ENCODE results near the gene SEMA4B.

SEMA4B gene

DNA sequence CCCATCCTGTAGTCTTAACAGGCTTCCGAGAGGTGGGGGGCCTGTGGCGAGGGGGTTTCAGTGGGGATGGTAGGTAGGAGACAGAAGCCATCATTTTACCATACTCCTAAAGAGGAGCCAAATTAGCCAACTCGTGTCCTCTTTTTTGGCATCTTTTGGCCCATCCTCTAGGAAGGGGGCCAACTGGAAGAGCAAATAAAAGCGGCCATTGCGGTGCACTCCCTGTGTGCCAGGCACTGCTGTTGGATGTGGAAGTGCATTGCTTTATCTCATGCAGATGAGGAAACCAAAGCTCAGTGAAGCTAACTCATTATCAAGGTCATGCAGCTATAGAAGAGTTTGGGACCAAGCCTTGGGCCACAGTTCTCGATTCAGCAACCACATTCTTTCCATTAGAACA is 6.1 kb downstream of the SEMA4B start:
- DNase-seq: no peak

DNA sequence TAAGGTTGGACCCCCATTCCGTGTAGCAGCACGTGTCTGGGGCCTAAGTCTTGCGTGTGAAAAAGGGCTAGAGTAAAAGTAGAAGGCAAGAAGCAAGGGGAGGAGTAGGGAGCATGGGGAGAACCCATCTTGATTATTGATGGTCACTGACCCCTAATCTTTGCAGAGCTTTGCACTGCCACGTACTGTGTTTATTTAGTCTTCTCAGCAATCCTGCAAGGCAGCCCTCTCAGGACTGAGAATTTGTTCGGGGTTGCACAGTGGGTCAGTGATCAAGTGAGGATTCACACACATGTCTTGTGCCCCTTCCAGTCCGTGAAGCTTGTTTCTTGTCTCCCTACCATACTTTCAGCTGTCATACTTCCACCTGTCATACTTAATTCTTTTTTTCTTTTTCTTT is 7.2 kb downstream of the SEMA4B start:
- DNase-seq: no peak

DNA sequence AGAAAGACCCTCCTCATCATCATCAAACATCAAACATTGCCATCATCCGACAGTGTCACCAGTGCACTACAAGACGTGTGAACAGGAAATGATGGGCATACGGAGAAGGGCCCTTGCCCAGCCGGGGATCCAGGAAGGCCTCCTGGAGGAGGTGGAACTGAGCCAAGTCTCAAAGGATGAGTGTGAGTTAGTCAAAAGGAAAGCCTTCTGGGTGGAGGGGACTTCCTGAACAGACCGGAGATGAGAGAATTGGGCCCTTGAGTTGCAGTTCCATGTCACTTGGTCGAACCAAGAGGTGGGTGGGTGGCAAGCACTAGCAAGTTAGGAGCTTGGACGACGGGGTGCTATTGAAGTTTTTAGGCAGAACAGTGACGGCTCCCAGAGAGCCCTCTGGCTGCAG is 8.5 kb downstream of the SEMA4B start:
- no peak for DNase-seq

DNA sequence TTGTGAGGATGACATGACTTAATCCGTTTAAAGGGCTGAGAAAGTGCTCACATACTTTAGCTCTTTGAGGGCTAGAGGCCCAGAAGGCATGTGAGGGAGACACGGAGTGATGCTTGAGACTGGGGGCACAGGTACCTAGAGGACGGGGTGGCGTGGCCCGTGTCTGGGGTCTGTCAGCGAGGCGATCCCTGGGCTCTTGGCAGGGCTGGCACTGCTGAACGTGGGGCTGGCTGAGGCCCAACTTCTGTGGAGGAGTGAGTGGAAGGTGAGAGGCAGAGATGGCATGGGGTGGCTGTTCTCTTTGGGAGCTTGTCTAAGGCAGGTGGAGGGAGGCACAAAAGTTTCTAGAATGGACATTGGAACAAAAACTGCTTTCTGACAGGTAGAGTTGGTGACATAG is 9.5 kb downstream of the SEMA4B start:
- DNase-seq: no peak

DNA sequence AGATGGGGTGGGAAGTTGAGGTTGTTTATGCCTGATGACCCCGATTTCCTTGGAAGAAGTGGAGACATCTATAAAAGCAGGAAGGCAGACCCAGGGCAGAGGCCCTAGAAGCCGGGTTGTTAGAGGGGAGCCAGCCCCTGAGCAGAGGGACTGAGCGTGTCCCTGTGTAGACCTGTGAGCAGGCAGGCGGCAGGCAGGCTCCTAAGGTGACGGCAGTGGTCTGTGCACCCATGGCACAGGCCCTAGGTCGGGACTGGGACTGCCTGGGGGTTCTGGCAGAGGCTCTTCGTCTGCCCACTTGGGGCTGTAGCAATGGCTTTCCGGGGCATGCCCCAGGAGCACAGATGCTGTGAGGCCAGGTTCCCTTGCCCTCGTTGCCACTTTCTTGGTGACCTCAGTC is 9.9 kb downstream of the SEMA4B start:
- DNase-seq: no peak

DNA sequence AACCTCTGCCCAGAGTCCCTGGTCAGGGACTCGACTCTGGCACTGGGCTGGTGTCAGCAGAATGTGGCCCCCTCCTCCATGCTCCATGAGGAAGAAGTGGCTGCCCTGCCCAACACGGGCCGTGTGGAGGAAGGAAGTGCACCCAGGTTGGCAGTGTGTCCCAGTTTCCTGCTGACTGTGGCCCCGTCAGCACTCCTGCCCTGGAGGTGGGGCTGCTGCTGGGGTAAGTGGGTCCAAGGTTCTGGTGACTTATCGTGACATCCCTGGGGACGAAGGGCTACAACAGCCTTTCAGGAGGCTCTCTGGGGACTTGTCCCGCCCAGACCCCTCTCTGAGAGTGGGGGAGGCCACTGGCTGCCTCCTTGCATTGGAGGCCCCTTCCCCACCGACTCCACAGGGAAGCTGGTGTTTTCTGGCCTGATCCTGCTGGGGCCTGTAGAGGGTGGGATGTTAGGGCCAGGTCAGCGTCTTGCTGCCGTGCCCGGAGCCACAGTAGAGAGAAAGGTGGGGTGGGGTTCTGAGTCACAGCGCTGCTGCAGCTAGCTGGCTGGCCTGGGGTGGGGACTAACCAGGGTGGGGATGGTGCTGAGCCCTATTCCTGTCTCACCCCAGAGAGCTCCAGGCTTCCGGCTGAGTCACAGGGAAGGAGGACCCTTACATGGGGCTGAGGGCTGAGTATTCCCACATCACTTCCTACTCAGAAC is 10.5 kb downstream of the SEMA4B start:
- DNase-seq: no peak

DNA sequence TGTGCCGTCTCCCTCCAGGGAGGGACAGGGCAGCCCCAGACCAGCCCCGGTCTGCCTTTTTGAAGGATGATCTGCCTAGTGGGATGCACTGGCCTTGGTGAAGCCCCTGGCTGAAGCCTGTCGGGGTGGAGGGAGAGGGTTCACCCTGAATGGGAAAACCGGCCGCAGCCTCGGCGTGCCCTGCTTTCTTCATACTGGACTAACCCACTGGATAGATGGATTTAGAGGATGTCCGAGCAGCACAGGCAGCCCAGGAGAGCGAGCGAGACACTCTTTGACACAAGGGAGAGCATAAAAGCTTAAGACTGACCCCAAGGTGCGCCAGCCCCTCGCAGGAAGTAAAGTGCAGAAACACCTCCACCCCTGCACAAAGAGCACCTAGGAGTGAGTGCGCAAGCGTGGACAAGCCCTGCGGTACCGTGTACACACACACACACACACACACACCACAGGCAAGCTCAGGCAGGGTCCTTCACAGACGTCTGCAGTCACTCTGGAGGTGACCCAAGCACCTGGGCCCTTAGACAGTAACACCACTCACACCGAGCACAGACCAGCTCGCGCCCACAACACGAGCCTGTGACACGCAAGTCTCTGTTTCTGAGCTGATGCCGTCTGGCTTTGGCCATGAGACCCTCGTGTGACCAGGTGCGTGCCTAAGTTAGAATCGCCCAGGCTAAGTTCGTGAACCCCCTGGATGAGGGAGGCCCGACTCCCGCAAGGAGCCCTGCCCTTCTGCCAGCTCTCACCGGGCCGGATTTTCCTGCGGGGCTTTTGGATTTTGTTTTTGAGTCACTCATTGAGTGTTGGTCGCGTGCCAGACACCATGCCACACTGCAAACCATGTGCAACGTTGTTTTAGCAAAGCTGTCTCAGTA is 11.3 kb downstream of the SEMA4B start:
- DNase-seq: no peak

DNA sequence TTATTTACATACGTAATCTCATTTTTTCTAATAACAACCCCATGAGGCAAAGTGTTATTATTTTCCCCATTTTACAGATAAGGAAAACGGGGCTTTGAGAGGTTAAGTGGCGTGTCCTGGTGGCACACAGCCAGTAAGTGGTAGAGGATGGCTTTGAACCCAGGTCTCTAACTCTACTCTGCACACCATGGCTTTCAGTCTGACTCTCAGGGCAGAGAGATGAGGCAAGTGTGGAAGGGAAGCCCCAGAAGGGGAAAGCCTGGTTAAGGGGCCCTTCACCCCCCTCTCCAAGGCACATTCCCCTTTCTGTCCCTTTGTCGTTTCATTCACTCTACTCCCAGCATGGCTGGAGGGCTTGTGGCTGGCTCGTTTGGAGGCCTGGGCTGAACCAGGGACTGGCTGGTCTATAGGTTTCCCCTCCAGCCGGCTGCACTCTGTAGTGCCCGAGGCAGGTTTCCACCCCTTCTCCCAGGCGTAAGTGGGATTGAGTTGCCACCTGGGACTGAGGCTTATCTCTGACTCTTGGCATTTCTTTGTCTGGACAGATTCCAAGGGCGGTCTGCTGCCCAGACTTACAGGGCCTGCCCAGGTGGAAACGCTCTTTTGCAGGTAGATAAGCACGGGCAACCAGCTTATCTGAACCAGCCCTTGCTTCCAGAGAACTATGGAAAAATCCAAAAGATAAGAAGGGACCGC is 12.1 kb downstream of the SEMA4B start:
- no peak for DNase-seq

DNA sequence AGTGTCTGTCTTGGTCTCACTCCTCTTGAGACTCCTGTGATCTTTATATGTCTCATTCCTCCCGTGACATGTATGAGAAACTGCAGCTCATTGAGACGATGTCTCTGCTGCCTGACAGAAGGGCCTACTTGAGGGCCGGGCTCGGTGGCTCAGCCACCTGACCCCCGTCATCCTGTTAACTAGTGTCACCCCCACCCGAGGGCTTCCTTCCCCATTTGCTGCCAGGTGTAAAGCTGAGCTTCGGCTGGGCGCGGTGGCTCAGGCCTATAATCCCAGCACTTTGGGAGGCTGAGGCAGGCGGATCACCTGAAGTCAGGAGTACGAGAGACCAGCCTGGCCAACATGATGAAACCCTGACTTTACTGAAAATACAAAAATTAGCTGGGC is 12.7 kb downstream of the SEMA4B start:
- no peak for DNase-seq

DNA sequence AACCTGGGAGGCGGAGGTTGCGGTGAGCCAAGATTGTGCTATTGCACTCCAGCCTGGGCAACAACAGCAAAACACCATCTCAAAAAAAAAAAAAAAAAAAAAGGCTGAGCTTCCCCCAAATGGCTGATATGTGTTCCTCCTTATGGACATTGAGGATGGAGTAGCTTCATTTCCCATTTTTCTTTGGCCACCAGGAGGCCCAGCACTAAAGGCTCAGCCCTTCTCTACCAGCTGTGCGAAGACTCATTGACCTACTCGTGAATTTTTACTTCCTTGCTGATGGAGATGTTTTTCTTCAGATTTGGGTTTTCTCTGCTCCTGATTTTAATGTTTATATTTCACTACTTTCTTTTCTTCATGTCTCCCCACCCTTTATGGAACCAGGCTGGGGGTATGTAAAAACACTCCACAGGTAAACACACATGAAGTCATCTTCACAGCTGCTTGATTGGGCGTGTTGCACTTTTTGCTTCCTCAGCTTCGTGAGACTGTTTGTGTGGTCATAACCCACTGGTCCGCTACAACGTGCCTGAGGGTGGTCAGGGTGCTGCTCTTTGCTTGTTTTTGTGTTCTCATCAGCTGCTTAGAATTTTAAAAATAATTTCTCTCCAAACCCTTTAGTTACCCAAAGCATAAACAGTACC is 13.5 kb downstream of the SEMA4B start:
- DNase-seq: no peak

DNA sequence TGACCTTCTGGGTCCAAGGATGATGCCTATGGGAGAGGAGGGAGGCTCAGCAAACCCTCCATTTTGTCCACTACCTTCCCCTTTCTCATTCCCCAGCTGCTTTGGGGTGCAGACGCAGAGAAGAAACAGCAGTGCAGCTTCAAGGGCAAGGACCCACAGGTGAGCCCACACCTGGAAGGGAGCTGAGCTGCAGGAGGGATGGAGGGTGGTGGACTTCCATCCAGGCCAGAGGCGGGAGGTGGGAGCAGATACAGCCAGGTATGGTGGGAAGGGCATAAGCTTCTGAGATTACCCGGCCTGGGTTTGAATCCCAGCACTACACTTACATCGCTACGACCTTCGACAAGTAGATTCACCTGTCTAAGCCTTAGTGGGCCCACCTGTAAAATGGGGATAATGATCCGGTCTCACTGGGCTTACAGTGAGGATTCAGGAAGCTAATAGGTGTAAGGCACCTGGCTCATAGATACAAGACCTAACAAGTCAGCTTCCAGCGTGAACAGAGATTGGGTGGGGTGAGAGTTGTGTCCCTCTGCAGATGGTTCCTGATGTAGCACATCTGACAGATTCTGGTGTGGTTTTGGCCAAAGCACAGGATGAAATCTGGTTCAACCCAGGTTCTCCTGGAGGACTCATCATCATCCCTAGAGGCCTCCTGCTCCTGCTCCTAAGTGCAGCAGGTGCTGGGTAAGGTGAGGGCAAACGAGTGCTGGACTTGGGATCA is 16.7 kb downstream of the SEMA4B start:
- no peak for DNase-seq

DNA sequence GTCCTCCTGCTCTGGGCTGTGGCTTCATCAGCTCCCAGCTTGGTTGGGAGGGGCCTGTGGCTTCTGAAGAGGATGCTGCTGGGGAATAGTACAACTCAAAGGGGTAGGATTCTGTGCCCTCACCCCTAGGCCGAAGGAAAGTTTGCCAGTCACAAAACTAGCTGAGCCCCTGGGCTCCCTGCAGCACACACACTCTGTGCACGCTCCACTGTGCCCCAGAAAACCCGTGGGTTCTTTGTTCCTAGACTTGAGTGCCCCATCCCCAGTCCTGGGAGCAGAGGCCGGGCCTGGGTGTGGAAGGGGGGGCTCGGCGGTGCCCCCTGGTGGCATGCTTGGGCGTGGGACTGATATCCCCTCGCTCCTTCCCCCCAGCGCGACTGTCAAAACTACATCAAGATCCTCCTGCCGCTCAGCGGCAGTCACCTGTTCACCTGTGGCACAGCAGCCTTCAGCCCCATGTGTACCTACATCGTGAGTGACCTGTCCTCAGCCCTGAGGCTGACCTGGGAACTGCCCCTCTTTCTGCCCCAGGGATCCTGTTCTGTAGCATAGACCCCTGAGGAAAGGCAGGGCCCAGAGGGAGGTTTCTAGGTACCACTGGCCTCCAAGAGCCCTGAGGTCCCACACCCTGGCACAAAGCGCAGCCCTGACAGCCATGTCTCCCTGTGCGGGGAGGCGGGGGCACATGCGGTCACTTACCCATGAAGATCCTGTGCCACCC is 18.5 kb downstream of the SEMA4B start:
- peak; percentile 13 to 47 for DNase-seq

DNA sequence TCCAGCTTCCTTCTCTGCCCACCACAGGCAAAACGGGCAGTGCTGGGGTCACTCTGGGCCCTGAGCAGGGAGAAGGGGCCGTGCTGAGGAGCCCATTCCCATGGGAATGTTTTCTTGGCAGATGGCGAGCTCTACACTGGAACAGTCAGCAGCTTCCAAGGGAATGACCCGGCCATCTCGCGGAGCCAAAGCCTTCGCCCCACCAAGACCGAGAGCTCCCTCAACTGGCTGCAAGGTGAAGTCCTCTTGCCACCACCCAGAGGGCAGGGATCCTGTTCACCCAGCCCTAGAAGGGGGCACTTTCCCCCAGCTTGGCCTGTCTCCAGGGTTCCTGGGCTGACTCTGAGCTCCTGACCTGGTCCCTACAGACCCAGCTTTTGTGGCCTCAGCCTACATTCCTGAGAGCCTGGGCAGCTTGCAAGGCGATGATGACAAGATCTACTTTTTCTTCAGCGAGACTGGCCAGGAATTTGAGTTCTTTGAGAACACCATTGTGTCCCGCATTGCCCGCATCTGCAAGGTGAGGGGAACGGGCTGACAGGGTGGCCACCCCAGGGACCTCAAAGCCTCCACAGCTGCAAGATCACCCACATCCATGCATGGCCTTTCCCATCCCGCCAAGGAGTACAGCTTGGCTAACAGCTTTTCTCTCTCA is 20.2 kb downstream of the SEMA4B start:
- peak; percentile 59 to 76 for DNase-seq

DNA sequence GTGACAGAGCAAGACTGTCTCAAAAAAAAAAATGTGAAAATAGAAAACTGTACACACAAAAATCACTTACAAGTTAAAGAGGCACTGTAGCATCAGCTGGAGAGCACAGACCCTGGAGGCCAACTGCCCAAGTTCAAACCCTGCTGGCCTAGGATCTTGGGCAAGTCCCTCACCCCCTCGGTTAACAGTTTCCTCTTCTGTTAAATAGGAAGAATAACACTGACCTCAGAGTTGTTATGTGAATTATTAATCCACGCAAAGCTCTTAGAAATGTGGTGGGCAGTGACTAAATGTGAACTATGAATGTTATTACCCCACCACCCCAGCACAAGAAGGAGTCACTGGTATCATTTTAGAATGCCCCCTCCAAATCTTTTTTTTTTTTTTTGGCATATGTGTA is 21.4 kb downstream of the SEMA4B start:
- no peak for DNase-seq

DNA sequence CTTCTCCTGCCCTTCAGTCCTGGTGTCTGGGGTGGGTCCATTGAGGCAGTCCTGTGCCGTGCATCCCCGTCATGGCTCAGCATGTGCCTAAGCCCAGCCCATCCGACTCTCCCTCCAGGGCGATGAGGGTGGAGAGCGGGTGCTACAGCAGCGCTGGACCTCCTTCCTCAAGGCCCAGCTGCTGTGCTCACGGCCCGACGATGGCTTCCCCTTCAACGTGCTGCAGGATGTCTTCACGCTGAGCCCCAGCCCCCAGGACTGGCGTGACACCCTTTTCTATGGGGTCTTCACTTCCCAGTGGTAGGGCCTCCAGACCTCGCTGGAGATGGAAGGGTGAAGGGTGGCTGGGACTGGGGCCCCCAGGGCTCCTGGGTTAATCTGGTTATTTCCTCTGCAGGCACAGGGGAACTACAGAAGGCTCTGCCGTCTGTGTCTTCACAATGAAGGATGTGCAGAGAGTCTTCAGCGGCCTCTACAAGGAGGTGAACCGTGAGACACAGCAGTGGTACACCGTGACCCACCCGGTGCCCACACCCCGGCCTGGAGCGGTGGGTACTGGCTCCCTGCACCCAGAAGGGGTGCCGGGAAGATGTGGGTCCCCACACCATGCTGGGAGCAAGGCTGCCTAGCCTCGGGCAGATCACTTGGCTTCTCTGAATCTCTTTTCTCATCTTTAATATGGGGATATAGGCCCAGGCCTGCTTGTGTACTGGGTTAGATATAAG is 22.5 kb downstream of the SEMA4B start:
- DNase-seq: no peak

DNA sequence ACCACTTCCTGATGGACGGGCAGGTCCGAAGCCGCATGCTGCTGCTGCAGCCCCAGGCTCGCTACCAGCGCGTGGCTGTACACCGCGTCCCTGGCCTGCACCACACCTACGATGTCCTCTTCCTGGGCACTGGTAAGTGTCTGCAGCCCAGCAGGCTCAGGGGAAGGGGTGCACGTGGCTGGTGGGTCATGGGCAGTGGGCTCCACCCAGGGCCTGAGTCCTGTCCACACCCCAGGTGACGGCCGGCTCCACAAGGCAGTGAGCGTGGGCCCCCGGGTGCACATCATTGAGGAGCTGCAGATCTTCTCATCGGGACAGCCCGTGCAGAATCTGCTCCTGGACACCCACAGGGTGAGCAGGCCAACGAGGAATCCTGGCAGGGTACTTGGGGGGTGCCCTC is 23.9 kb downstream of the SEMA4B start:
- DNase-seq: no peak

DNA sequence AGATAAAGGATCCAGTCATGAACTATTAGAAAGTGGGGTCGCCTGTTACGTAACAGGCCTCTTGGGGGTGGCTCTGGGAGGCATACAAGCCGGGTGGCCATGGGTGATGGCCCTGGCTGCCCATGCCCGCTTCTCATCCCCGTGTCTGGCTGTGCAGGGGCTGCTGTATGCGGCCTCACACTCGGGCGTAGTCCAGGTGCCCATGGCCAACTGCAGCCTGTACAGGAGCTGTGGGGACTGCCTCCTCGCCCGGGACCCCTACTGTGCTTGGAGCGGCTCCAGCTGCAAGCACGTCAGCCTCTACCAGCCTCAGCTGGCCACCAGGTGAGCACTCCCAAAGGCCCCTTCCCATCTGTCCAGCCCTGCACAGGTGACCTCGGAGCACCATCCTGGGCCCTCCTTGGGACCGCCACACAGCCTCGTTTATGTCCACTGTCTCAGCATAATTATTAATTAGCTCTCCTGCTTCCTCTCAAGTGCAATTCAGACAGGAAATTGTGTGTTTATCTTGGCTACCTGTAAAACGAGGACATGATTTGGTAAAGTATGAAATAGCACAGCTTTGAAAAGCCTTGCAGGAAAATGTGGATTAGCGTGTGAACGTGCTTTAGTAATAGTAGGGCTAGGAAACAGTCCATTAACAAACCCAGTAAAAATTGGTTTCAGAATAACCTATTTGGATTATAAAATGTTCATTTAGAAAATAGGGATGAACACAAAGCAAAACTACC is 24.5 kb downstream of the SEMA4B start:
- no peak for DNase-seq

DNA sequence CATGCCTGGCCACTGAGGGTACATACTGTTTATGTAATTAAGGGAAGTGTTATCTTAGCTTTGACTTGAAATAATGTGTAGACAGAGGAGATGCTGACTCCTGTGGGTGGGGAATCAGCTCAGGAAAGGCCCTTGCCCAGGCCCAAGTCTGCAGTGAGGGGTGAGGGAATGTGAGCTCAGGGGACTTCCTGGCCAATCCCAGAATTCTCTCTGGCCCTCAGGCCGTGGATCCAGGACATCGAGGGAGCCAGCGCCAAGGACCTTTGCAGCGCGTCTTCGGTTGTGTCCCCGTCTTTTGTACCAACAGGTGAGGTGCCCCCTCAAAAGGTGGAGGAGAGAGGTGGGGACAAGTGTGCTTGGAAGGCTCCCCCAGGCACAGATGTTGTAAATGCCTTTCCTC is 26.2 kb downstream of the SEMA4B start:
- DNase-seq: no peak

DNA sequence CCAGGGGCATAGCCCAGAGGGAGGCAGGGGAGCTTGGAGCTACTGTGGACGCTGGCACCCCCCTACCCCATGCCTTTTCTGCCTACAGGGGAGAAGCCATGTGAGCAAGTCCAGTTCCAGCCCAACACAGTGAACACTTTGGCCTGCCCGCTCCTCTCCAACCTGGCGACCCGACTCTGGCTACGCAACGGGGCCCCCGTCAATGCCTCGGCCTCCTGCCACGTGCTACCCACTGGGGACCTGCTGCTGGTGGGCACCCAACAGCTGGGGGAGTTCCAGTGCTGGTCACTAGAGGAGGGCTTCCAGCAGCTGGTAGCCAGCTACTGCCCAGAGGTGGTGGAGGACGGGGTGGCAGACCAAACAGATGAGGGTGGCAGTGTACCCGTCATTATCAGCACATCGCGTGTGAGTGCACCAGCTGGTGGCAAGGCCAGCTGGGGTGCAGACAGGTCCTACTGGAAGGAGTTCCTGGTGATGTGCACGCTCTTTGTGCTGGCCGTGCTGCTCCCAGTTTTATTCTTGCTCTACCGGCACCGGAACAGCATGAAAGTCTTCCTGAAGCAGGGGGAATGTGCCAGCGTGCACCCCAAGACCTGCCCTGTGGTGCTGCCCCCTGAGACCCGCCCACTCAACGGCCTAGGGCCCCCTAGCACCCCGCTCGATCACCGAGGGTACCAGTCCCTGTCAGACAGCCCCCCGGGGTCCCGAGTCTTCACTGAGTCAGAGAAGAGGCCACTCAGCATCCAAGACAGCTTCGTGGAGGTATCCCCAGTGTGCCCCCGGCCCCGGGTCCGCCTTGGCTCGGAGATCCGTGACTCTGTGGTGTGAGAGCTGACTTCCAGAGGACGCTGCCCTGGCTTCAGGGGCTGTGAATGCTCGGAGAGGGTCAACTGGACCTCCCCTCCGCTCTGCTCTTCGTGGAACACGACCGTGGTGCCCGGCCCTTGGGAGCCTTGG is 27.0 kb downstream of the SEMA4B start:
- DNase-seq: no peak

All from NCI-H526 (cell line).